Panc1 (cell line): ENCODE measurements around the gene SCNN1B. TPM values are rescaled to one million over a fixed set of nuclear protein-coding genes. Genes with fewer than 3 reads are reported as not detected.

Source experiments
- ATAC-seq: fragments of 200-7000 bp; cut with Tn5 transposase; 2 replicates; pipeline ENCODE4 v1.9.1; 2020; ENCODE audit warnings: mild to moderate bottlenecking, moderate library complexity
- BruUV-seq: library from RNA; stranded (reverse); fragments of 400-500 nt; replicated peaks from 2 replicates; lab custom pipeline; 2021; lab: Mats Ljungman, UMichigan
- CTCF ChIA-PET: fragments of 300-600 bp; sonication (Branson Sonifier 250); formaldehyde crosslinking; loops from one replicate; lab custom pipeline; 2022; ENCODE audit warnings: antibody characterized with exemption; lab: Charles Lee
- POLR2A ChIA-PET: fragments of 300-600 bp; sonication (Branson Sonifier 250); formaldehyde crosslinking; loops from one replicate; lab custom pipeline; 2022; ENCODE audit warnings: antibody characterized with exemption; lab: Charles Lee
- DNase-seq: peaks from one replicate; pipeline ENCODE4 v3.0.0-alpha.2; 2010; ENCODE audit warnings: low read depth, low spot score
- H3K27ac ChIP-seq: 2 replicates; pipeline ENCODE4 v1.5.1; 2011; ENCODE audit warnings: mild to moderate bottlenecking, low read length, inconsistent platforms
- H3K27me3 ChIP-seq: fragments of 200-500 bp; sonication (Bioruptor generic); 2 replicates; pipeline ENCODE4 v1.6.0; 2014; ENCODE audit warnings: low read length, inconsistent platforms; ENCODE audit not compliant: control insufficient read depth, insufficient read depth
- H3K36me3 ChIP-seq: fragments of 200-500 bp; sonication (Bioruptor generic); 2 replicates; pipeline ENCODE4 v1.5.1; 2014; ENCODE audit warnings: inconsistent platforms, mild to moderate bottlenecking, low read length, moderate library complexity; ENCODE audit not compliant: control insufficient read depth, insufficient read depth
- H3K4me1 ChIP-seq: 2 replicates; pipeline ENCODE4 v1.5.1; 2011; ENCODE audit warnings: inconsistent platforms, mild to moderate bottlenecking, low read length, moderate library complexity; ENCODE audit not compliant: control insufficient read depth, insufficient read depth
- H3K4me3 ChIP-seq, 2 experiments: 2 replicates each; pipeline ENCODE4 v1.5.1; 2011 to 2012; ENCODE audit warnings: low read depth in 2 of 2, low read length in 2 of 2, mild to moderate bottlenecking in 2 of 2, inconsistent platforms in 1 of 2, moderate library complexity in 1 of 2
- H3K9me3 ChIP-seq: fragments of 200-500 bp; sonication (Bioruptor generic); 2 replicates; pipeline ENCODE4 v1.5.1; 2014; ENCODE audit warnings: low read depth, mild to moderate bottlenecking, inconsistent platforms, low read length, moderate library complexity; ENCODE audit not compliant: control insufficient read depth, insufficient read depth
- POLR2AphosphoS5 ChIP-seq: IDR thresholded peaks from 2 replicates; pipeline ENCODE4 v1.6.1; 2012; ENCODE audit warnings: mild to moderate bottlenecking, low read depth, low read length, moderate library complexity
- SIN3A ChIP-seq: IDR thresholded peaks from 2 replicates; pipeline ENCODE4 v1.6.1; 2012; ENCODE audit warnings: low read depth, mild to moderate bottlenecking, low read length, moderate library complexity, borderline replicate concordance; ENCODE audit not compliant: insufficient read depth
- TCF7L2 ChIP-seq: IDR thresholded peaks from 2 replicates; pipeline ENCODE4 v1.6.1; 2011; ENCODE audit warnings: mild to moderate bottlenecking, low read depth, low read length, inconsistent platforms
- in situ Hi-C: cut with HindIII; loops from 2 replicates; pipeline ENCODE4 v1.10.0; 2016; ENCODE audit warnings: low sequenced_read_pairs, low pct_unique_long_range_greater_than_20kb
- intact Hi-C: fragments of 100-400 bp; cut with micrococcal nuclease; formaldehyde crosslinking; loops from one replicate; pipeline ENCODE4 v1.10.0; 2022; ENCODE audit not compliant: unreplicated experiment
- total RNA-seq: library from RNA; stranded (reverse); gene quantifications from one replicate; pipeline ENCODE4 v1.2.1, GENCODE V29; 2021; ENCODE audit not compliant: unreplicated experiment
- TF ChIP-seq, protein P1 (sequence below), 2 experiments: IDR thresholded peaks; 2 replicates each; pipeline ENCODE4 v1.6.1; 2011 to 2012; ENCODE audit warnings: low read depth in 2 of 2, control low read depth in 1 of 2, low read length in 1 of 2, mild to moderate bottlenecking in 1 of 2, moderate library complexity in 1 of 2; ENCODE audit not compliant: insufficient read depth in 1 of 2
- TF ChIP-seq, protein P2 (sequence below): fragments of 450-650 bp; IDR thresholded peaks from 2 replicates; pipeline ENCODE4 v1.5.1; 2017; ENCODE audit warnings: mild to moderate bottlenecking

SCNN1B gene
- total RNA-seq, 1 experiment from 2014 or later, result 10.7 TPM

DNA sequence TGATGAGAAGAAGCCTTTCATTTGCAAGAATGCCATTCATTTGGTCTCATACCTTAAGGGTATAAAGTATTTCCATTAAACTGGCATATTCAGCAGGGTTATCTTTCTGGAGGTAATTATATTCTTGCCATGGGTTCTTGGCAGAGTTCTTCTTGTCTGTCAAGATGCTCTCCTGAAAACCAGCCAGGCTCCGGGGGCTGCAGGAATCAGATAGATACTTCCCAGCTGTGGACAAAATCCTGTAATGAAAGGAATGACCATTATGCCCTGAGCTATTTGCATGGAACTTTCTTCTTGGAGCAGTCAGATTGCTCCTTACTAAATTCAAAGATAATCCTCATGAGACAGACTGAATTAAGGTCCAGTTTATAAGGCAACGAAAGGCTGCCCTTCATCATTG is 103.9 kb downstream of the SCNN1B start:
- ATAC-seq, result no peak
- intact Hi-C loops, result no loop called here
- Histone ChIP-seq H3K9me3 (no peaks in the 10 kb centered on the region), H3K4me3 (no peak overlapping the region), H3K4me1 (peaks cover 40% of the 10 kb centered on the region), H3K36me3 (peaks cover 6% of the 10 kb centered on the region), H3K27me3 (no peaks in the 10 kb centered on the region), H3K27ac (peak overlapping the region; percentile 71)
- no TSS peak for BruUV-seq
- in situ Hi-C loops, result no loop called here
- ChIA-PET POLR2A (no interaction called here), CTCF (no interaction called here)
- no peak for TF ChIP-seq SIN3A
- no peak for TF ChIP-seq POLR2AphosphoS5
- TF ChIP-seq, protein P1, sequence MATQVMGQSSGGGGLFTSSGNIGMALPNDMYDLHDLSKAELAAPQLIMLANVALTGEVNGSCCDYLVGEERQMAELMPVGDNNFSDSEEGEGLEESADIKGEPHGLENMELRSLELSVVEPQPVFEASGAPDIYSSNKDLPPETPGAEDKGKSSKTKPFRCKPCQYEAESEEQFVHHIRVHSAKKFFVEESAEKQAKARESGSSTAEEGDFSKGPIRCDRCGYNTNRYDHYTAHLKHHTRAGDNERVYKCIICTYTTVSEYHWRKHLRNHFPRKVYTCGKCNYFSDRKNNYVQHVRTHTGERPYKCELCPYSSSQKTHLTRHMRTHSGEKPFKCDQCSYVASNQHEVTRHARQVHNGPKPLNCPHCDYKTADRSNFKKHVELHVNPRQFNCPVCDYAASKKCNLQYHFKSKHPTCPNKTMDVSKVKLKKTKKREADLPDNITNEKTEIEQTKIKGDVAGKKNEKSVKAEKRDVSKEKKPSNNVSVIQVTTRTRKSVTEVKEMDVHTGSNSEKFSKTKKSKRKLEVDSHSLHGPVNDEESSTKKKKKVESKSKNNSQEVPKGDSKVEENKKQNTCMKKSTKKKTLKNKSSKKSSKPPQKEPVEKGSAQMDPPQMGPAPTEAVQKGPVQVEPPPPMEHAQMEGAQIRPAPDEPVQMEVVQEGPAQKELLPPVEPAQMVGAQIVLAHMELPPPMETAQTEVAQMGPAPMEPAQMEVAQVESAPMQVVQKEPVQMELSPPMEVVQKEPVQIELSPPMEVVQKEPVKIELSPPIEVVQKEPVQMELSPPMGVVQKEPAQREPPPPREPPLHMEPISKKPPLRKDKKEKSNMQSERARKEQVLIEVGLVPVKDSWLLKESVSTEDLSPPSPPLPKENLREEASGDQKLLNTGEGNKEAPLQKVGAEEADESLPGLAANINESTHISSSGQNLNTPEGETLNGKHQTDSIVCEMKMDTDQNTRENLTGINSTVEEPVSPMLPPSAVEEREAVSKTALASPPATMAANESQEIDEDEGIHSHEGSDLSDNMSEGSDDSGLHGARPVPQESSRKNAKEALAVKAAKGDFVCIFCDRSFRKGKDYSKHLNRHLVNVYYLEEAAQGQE (IDR thresholded peaks at IDR 0.05; ENCODE audit: insufficient read depth in 1 of 2, low read depth in 2 of 2, low read length in 1 of 2), result no peak
- no peak for TF ChIP-seq TCF7L2
- TF ChIP-seq, protein P2, sequence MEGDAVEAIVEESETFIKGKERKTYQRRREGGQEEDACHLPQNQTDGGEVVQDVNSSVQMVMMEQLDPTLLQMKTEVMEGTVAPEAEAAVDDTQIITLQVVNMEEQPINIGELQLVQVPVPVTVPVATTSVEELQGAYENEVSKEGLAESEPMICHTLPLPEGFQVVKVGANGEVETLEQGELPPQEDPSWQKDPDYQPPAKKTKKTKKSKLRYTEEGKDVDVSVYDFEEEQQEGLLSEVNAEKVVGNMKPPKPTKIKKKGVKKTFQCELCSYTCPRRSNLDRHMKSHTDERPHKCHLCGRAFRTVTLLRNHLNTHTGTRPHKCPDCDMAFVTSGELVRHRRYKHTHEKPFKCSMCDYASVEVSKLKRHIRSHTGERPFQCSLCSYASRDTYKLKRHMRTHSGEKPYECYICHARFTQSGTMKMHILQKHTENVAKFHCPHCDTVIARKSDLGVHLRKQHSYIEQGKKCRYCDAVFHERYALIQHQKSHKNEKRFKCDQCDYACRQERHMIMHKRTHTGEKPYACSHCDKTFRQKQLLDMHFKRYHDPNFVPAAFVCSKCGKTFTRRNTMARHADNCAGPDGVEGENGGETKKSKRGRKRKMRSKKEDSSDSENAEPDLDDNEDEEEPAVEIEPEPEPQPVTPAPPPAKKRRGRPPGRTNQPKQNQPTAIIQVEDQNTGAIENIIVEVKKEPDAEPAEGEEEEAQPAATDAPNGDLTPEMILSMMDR, result no peak
- DNase-seq, result no peak

DNA sequence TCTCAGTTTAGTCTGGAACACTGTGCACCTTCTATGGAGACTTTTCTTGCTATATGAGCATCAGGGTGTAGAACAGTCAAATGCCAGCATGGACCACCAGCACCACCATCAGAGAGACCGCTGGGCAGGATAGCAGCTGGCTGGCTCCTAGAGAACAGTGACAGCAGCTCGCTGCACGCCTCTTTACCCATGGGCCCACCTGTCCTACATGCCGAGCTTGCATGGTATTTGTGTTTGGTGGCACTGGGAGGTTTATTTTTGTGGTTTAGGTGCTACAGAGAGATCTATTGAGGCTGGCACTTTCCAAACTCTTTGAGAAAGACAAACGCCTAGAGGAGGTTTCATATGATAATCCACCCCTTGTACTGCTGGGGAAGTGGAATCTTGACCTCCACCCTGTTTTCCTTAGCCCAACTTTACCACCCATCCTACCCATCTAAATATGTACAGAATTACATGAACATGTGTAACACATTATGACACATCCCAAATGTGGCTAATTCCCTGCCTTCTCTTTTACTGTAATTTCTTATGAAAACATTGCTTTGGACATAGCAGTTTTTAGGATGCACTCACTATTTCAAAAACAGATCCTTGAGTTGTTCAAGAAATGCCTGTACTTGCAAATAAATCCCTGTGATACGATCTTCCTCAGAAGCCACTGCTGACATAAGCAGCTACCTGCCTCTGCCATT is 104.6 kb downstream of the SCNN1B start:
- peak overlapping the region; percentile 71 for H3K27ac ChIP-seq
- BruUV-seq, result no TSS peak
- no peaks in the 10 kb centered on the region for H3K9me3 ChIP-seq
- TF ChIP-seq SIN3A (no peak), TCF7L2 (no peak), POLR2AphosphoS5 (no peak)
- TF ChIP-seq, protein P2, result no peak
- TF ChIP-seq, protein P1 (IDR thresholded peaks at IDR 0.05; ENCODE audit: insufficient read depth in 1 of 2, low read depth in 2 of 2, low read length in 1 of 2), result no peak
- intact Hi-C loops (no loop called here), in situ Hi-C loops (no loop called here)
- no peak for ATAC-seq
- H3K36me3 ChIP-seq, result peaks cover 8% of the 10 kb centered on the region
- peaks cover 40% of the 10 kb centered on the region for H3K4me1 ChIP-seq
- H3K27me3 ChIP-seq, result no peaks in the 10 kb centered on the region
- ChIA-PET POLR2A (no interaction called here), CTCF (no interaction called here)
- DNase-seq, result no peak
- H3K4me3 ChIP-seq, result no peak overlapping the region
